ENCODE results near the gene LPCAT1.
"Not testable (repeated sequence)": the region's sequence is repeated elsewhere in the genome, so short reads cannot be mapped to it uniquely, and the experiment has no call there.

The LPCAT1 gene

GRCh38 chr5:1520791-1521453 lies 2.8 kb downstream of the LPCAT1 start:
- no peak for DNase-seq

GRCh38 chr5:1519631-1520210 lies 4.0 kb downstream of the LPCAT1 start:
- DNase-seq, result no peak

GRCh38 chr5:1517838-1518237 lies 5.9 kb downstream of the LPCAT1 start:
- no peak for DNase-seq

- DNase-seq, result no peak
These were observed 6.9 kb downstream of the LPCAT1 start for GRCh38 chr5:1516615-1517601.

GRCh38 chr5:1515921-1516571 lies 7.7 kb downstream of the LPCAT1 start:
- DNase-seq, result no peak

GRCh38 chr5:1515311-1515920 lies 8.3 kb downstream of the LPCAT1 start:
- no peak for DNase-seq

GRCh38 chr5:1514819-1515310 lies 8.9 kb downstream of the LPCAT1 start:
- DNase-seq, result not testable (repeated sequence)

- DNase-seq, result no peak
These were observed 9.5 kb downstream of the LPCAT1 start for GRCh38 chr5:1514027-1514818.

GRCh38 chr5:1513326-1514026 lies 10.3 kb downstream of the LPCAT1 start:
- DNase-seq, result no peak

GRCh38 chr5:1512541-1513291 lies 11.0 kb downstream of the LPCAT1 start:
- no peak for DNase-seq

GRCh38 chr5:1511651-1512540 lies 11.9 kb downstream of the LPCAT1 start:
- DNase-seq, result no peak

GRCh38 chr5:1511048-1511447 lies 12.7 kb downstream of the LPCAT1 start:
- no peak for DNase-seq

GRCh38 chr5:1510631-1511030 lies 13.1 kb downstream of the LPCAT1 start:
- no peak for DNase-seq

GRCh38 chr5:1510151-1510561 lies 13.6 kb downstream of the LPCAT1 start:
- no peak for DNase-seq

GRCh38 chr5:1509346-1510085 lies 14.2 kb downstream of the LPCAT1 start:
- DNase-seq, result no peak

GRCh38 chr5:1508659-1509290 lies 15.0 kb downstream of the LPCAT1 start:
- no peak for DNase-seq

GRCh38 chr5:1507961-1508658 lies 15.7 kb downstream of the LPCAT1 start:
- no peak for DNase-seq
